ENCODE results near the gene ARHGEF11. TPM values are rescaled to one million over a fixed set of nuclear protein-coding genes. Genes with fewer than 3 reads are reported as not detected.

ARHGEF11 gene
- total and polyA plus RNA-seq, 2 experiments from 2014 or later: 25.0 to 26.9 TPM

GRCh38 chr1:156898971-156899664 lies 146.4 kb downstream of the ARHGEF11 start:
- H3K27me3 ChIP-seq: peaks cover 5% of the 10 kb centered on the region
- H3K79me2 ChIP-seq: no peaks in the 10 kb centered on the region
- peak overlapping the region; percentile 43 for H3K27ac ChIP-seq

GRCh38 chr1:156898161-156898566 lies 147.4 kb downstream of the ARHGEF11 start:
- H2AFZ ChIP-seq: no peak overlapping the region
- no peak for TF ChIP-seq EZH2phosphoT487 (IDR thresholded peaks at IDR 0.05; ENCODE audit: low read depth, severe bottlenecking, unreplicated experiment)
- TF ChIP-seq CTCF (IDR thresholded peaks at IDR 0.05; ENCODE audit: poor library complexity): no peak
- TF ChIP-seq EZH2 (IDR thresholded peaks at IDR 0.05; ENCODE audit: borderline replicate concordance): no peak
- H3K9me3 ChIP-seq (ENCODE audit: low read depth): no peaks in the 10 kb centered on the region
- no peaks in the 10 kb centered on the region for H3K9me2 ChIP-seq (replicated peaks; ENCODE audit: insufficient read depth)
- no peaks in the 10 kb centered on the region for H4K20me1 ChIP-seq (ENCODE audit: insufficient read depth, poor library complexity, severe bottlenecking)
- H3K4me3 ChIP-seq: no peak overlapping the region
- H3K36me3 ChIP-seq (replicated peaks; ENCODE audit: insufficient read depth, low read depth): no peaks in the 10 kb centered on the region
- H3K79me2 ChIP-seq: no peaks in the 10 kb centered on the region
- peaks cover 2% of the 10 kb centered on the region for H3K4me1 ChIP-seq (ENCODE audit: insufficient read depth)
- 62% methylated on average over 13 of the region's 13 CpGs for WGBS (ENCODE audit: low lambda C conversion rate, missing lambda C conversion rate)
- H3K27me3 ChIP-seq: peaks cover 15% of the 10 kb centered on the region
- H3K27ac ChIP-seq: peak overlapping the region; percentile 60
- DNase-seq (ENCODE audit: low spot score): peak; percentile 47
- H3K4me2 ChIP-seq: peak overlapping the region; percentile 19

More at GRCh38 chr1:156898971-156899664, 146.4 kb downstream of the ARHGEF11 start:
- no peaks in the 10 kb centered on the region for H3K9me3 ChIP-seq (ENCODE audit: low read depth)
- H4K20me1 ChIP-seq (ENCODE audit: insufficient read depth, poor library complexity, severe bottlenecking): no peaks in the 10 kb centered on the region
- DNase-seq (ENCODE audit: low spot score): no peak
- 91% methylated on average over 12 of the region's 12 CpGs for WGBS (ENCODE audit: low lambda C conversion rate, missing lambda C conversion rate)
- H3K4me2 ChIP-seq: no peak overlapping the region
- no peak overlapping the region for H3K4me3 ChIP-seq
- no peaks in the 10 kb centered on the region for H3K4me1 ChIP-seq (ENCODE audit: insufficient read depth)
- TF ChIP-seq EZH2 (IDR thresholded peaks at IDR 0.05; ENCODE audit: borderline replicate concordance) (no peak), EZH2phosphoT487 (IDR thresholded peaks at IDR 0.05; ENCODE audit: low read depth, severe bottlenecking, unreplicated experiment) (no peak), CTCF (IDR thresholded peaks at IDR 0.05; ENCODE audit: poor library complexity) (no peak)
- no peak overlapping the region for H2AFZ ChIP-seq
- no peaks in the 10 kb centered on the region for H3K36me3 ChIP-seq (replicated peaks; ENCODE audit: insufficient read depth, low read depth)
- no peaks in the 10 kb centered on the region for H3K9me2 ChIP-seq (replicated peaks; ENCODE audit: insufficient read depth)

DNA sequence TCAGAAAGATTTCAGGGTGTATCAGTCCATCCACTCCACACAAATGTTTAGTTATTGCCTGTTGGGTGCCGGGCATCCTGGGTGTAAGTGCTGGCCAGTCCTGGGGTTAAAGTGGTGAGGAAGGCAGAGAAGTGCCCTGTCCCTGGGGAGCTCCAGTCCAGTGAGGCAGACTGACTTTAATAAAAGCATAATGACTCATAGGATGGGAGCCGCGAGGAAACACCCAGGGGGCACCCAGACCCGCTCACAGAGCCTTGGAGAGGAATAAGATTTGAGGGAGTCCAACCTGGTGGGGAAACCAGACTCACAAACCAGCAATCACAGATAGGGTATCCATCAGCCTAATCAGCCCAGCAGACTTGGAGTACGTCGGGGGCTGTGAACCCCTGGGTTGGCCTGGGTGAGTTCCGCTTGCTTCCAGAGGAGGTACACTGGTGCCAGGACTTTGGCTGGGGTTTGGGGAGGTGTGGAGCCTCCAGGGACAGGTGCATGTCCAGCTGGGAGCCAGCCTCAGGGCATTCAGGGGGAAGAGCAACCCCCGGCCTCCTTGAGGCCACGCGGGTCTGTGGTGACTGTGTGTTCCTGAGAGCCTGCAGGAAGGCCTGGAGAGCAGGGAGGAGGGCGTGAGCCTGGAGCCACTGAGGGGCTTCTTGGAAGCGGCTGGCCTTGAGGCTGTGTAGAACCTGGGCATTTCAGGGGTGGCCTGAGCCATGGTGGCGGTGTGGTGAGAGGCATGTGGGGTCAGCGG lies 148.3 kb downstream of the ARHGEF11 start:
- Histone ChIP-seq H3K4me2 (no peak overlapping the region), H3K9me3 (ENCODE audit: low read depth) (no peaks in the 10 kb centered on the region), H2AFZ (no peak overlapping the region), H3K4me1 (ENCODE audit: insufficient read depth) (peaks cover 5% of the 10 kb centered on the region), H3K27me3 (peaks cover 19% of the 10 kb centered on the region), H3K27ac (peak overlapping the region; percentile 60), H4K20me1 (ENCODE audit: insufficient read depth, poor library complexity, severe bottlenecking) (no peaks in the 10 kb centered on the region), H3K9me2 (replicated peaks; ENCODE audit: insufficient read depth) (no peaks in the 10 kb centered on the region), H3K36me3 (replicated peaks; ENCODE audit: insufficient read depth, low read depth) (no peaks in the 10 kb centered on the region), H3K79me2 (no peaks in the 10 kb centered on the region), H3K4me3 (no peak overlapping the region)
- TF ChIP-seq EZH2 (IDR thresholded peaks at IDR 0.05; ENCODE audit: borderline replicate concordance): no peak
- no peak for TF ChIP-seq CTCF (IDR thresholded peaks at IDR 0.05; ENCODE audit: poor library complexity)
- no peak for TF ChIP-seq EZH2phosphoT487 (IDR thresholded peaks at IDR 0.05; ENCODE audit: low read depth, severe bottlenecking, unreplicated experiment)
- WGBS (ENCODE audit: low lambda C conversion rate, missing lambda C conversion rate): 79% methylated on average over 14 of the region's 14 CpGs
- DNase-seq (ENCODE audit: low spot score): no peak

Measured in hepatocyte (in vitro differentiated cells).